Upper lobe of left lung (tissue), 4 donors: ENCODE data around the gene ALDH8A1.

Experiments
- POLR2AphosphoS5 ChIP-seq, 2 donors: sonication (generic); formaldehyde crosslinking; IDR thresholded peaks; one replicate each; pipeline ENCODE4 v1.5.1; 2017; ENCODE audit warnings: antibody characterized with exemption in 2 of 2
- TF ChIP-seq, protein P1 (sequence below), 6 experiments: fragments of 450-650 bp in 4 of 6; fragments of 200-600 bp in 2 of 6; sonication (generic) in 2 of 6; IDR thresholded peaks; one replicate each; pipeline ENCODE4 v1.5.1; 2016 to 2019; ENCODE audit warnings: antibody characterized with exemption in 6 of 6

DNA sequence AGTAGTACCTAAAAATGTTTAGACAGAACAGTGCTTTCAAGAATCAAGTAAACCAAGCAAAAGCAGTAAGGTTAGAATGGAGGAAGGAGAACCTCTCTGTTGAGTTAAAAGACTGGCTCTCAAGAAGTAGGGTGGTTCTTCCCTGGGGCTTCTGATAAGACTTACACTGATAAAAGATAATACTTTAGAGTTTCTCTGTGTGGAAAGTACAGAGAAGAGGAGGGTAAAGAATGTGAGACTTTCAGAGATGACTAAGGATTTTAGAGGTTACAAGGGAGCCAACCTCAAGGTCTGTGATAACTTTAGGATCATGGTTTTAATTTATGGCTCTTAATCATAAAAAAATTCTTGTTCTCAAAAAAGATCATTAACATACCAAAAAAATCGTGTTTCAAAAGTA lies 30.9 kb upstream of the ALDH8A1 start:
- TF ChIP-seq, protein P1, sequence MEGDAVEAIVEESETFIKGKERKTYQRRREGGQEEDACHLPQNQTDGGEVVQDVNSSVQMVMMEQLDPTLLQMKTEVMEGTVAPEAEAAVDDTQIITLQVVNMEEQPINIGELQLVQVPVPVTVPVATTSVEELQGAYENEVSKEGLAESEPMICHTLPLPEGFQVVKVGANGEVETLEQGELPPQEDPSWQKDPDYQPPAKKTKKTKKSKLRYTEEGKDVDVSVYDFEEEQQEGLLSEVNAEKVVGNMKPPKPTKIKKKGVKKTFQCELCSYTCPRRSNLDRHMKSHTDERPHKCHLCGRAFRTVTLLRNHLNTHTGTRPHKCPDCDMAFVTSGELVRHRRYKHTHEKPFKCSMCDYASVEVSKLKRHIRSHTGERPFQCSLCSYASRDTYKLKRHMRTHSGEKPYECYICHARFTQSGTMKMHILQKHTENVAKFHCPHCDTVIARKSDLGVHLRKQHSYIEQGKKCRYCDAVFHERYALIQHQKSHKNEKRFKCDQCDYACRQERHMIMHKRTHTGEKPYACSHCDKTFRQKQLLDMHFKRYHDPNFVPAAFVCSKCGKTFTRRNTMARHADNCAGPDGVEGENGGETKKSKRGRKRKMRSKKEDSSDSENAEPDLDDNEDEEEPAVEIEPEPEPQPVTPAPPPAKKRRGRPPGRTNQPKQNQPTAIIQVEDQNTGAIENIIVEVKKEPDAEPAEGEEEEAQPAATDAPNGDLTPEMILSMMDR (IDR thresholded peaks at IDR 0.05), result no peak
- no peak for TF ChIP-seq POLR2AphosphoS5 (IDR thresholded peaks at IDR 0.05)
